ENCODE results near the gene EFHC1.

GRCh38 chr6:52474173-52474572 lies 54.0 kb downstream of the EFHC1 start:
- no peak for TF ChIP-seq CTCF (IDR thresholded peaks at IDR 0.05)
- no peak for TF ChIP-seq POLR2A (IDR thresholded peaks at IDR 0.05)

Measured in thyroid gland (tissue), 4 donors.